GM19324 (cell line): Measurements from ENCODE around the gene DCLK3.

ENCODE experiments used
- ATAC-seq: cut with Tn5 transposase; IDR thresholded peaks from one replicate; pipeline ENCODE4 v1.9.1; 2021; ENCODE audit warnings: mild to moderate bottlenecking, moderate library complexity; ENCODE audit not compliant: unreplicated experiment, low FRiP score

DCLK3 gene, protein sequence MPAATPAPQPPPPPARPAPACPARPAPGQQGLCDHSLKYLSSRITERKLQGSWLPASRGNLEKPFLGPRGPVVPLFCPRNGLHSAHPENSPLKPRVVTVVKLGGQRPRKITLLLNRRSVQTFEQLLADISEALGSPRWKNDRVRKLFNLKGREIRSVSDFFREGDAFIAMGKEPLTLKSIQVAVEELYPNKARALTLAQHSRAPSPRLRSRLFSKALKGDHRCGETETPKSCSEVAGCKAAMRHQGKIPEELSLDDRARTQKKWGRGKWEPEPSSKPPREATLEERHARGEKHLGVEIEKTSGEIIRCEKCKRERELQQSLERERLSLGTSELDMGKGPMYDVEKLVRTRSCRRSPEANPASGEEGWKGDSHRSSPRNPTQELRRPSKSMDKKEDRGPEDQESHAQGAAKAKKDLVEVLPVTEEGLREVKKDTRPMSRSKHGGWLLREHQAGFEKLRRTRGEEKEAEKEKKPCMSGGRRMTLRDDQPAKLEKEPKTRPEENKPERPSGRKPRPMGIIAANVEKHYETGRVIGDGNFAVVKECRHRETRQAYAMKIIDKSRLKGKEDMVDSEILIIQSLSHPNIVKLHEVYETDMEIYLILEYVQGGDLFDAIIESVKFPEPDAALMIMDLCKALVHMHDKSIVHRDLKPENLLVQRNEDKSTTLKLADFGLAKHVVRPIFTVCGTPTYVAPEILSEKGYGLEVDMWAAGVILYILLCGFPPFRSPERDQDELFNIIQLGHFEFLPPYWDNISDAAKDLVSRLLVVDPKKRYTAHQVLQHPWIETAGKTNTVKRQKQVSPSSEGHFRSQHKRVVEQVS

DNA sequence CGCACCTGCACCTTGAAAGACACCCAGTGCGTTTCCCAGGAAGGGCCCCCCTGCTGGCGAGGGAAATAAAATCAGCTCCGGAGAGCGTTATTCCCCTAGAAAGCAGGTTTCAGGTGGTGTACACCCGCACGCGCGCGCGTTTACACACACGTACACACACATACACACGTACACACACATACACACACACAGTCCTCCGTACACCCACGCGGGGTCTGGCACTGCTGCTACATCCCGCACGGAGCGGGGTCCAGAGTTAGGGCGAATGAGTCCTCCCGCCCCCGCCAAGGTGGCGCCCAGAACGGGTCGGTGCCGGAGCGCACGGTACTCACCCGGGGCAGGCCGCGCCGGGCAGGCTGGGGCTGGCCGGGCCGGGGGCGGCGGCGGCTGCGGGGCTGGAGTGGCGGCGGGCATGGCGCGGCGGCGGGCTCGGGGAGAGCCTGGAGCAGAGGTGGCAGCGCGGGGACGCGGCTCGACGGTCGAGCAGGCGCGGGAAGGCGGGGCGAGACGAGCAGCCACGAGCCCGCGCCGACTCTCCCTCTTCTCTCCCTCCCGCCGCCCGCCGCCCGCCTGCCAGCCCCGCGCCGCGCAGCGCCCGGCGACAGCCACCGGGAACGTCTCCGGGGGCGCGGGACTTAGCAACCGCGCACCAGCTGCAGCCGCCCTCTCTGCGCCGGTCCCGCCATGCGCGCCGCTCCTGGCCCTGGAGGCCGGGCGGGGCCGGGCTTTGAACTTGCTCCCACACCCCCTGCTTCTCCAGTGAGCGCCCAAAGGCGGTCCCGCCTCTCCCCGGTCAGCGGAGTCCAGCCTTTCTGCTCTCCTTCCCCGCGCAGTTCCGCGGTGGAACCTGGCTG is at the start of gene DCLK3:
Gene DCLK3, minus strand, starts transcription at position 704 of the 854 bp plus-strand sequence. Its CDS starts 290 bp downstream, at position 414.
- no peak for ATAC-seq

DNA sequence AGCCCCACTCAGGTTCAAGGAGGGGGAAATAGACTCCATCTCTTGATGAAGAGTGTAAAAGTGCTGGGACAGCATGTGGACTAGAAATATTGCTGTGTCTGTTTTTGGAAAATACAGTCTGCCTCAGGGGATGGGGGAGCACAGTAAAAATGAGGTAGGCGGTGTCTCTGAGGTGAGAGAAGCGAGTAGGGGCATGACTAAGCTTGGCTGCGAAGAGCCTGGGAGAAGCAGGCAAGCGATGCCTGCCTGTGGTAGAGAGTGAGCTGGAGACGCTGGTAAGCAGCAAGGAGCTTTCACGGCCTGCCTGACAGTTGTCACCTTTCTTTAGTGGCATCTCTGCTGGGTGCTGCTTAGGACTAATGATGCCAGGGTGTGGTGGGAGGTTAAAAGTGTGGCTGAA is 49.0 kb upstream of the DCLK3 start:
- ATAC-seq: no peak

DNA sequence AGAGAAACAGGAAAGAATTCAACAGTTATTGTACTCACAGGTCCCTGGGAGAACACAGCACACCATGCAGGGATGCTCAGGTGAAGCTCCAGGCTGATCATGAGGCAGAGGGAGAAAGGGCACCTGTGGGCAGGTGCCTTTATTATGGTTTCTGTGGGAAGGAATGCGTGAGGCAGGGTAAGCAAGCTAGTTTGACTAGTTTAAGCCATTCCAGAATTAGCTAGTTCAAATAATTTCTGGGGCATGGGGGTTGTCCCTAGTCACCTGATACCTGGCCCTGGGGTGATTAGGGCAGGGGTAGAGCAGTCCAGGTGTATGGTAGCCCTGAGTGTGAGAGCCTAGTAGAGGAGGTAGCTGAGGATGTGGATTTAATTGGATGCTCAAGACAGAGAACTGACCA is 47.9 kb upstream of the DCLK3 start:
- no peak for ATAC-seq

DNA sequence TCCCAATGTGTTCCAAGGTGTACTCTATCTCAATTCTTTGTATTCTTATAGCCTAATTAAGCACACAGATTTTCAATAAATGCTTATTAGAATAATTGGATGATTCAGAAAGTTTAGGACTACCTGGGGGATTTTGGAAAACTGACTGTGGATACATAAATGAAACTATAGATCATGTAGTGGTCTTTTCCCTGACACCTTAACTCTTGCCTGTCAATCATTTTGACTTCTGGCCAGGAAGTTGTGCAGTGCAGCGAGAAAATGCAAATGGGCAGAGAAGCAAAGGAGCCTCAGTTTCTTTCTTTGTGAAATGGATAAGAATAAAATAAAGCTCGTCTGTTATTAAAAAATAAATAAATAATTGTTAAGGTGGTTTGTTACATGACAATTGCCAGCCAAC is 47.4 kb upstream of the DCLK3 start:
- ATAC-seq: no peak

DNA sequence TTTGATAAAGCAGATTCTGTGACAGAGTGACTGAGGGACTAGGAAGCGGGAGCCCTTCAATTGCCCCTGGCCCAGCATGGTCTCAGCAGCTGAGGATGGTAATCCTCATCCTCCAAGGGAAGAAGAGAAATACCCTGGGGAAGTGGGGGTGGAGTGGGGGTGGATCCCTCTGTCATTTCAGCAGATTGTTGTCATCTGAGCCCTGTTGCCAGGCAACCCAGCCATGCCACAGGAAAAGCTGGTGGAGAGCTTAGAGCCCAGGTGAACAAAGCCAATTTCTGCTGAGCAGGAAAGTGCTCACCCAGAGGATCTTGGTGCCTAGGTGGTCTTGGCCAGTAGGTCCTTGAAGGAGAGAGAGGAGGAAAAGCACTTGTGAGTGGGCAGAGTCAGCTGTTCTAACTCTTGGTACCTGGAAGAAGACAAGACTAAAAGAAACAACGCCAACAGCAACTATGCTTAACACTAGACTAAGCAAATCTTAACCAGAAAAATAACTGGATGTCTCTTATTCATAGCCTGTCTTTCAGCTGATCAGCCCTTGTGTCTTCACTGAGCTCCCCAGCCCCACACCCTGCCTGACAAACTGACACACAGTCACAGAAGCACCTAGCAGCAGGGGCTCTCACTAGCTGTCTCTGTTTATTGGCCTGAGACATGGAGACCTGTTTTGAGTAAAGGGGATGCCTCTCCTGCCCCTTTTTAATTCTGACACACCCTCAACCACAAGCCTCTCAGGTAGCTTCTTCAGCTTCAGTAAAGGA is 40.1 kb upstream of the DCLK3 start:
- no peak for ATAC-seq

DNA sequence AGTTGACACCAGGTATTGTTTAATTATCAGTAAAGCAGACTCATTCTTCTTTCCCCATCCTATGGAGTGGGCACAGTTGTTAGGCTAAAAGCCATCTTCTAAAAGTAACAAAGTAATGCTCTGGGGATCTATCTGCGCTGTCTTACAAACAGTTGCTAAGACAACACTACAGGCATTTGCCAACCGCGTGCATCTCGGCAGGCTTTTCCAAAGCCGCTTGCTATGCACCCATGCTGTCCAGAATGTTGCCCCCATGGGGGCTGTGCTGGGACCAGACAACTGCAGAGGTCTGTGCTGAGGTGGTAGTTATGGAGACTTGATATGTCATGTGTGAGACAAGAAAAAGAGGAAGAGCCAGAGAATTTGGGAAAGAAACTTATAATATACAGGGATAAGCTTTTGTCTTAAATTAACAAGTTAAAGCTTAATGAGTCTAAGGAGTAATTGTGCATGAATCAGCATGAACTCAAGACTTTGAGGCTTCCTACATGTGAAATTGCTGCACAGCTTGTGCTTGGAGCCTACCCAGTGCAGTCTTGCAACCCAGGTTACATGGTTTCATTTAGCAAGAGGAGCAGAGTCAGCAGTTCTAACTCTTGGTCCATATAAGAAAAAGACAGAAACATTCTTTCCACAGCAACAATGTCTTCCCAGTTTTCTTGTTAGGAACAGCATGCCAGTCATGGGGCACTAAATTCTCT is 38.9 kb upstream of the DCLK3 start:
- no peak for ATAC-seq

DNA sequence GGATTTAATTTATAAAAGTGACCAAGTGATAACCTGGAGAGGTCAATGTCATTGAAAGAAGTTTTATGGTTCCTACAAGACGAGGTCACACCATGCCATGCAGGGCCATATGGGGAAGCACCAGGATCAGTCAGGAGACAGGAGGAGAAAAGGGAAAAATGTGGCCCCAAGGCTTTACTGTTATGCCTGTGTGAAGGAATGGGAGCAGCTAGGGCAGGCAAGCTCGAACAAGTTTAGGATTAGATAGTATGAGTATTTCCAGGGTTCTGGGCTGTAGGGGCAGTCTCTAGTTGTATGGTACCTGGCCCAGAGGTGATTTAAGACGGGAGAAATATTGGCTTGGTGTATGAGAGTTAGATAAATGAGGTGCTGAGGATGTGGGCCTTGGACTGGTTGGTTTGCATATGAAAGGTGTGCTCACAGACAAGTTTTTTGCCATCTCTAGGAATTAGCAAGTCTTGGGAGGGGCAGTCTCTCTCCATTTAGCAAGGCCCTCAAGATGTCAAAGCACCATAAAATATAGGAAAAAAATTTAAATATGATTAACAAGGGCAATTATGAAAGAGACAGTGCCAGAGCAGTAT is 36.3 kb upstream of the DCLK3 start:
- ATAC-seq: no peak

DNA sequence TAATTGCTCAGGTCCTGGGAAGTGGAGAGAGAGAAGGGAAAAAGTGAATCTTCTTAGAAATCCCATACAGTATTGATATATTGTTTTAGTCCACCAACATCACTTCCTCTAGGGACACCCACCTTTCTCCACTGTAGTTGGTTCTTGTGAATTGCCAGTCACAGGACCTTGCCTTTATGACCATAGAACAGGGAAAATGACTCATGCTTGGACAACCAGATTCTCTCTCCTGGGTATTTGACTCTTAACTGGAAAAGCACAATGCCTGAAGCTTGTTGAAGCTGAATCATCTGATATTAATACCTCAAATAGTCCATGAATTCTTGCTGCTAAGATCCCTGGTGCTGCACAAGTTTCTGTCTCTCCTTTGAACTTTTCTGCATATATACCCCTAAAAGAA is 32.5 kb upstream of the DCLK3 start:
- ATAC-seq: no peak

DNA sequence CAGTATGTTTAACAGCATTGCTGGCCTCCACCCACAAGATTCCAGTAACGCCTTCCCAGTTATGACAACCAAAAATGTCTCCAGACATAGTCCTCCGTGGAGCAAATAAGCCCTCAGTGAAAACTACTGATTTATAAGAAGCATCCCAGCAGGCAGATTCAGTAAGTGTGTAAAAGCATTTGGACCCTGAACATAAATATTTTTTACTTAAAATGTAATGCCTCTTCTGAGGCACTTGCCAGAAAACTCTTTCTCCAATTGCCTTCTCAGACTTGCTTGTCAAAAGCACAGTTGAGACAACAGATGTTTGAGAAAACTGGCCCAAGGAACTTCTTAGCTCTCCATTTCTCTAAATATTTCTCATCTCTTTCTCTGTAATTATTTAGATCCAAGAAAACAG is 31.8 kb upstream of the DCLK3 start:
- ATAC-seq: no peak

DNA sequence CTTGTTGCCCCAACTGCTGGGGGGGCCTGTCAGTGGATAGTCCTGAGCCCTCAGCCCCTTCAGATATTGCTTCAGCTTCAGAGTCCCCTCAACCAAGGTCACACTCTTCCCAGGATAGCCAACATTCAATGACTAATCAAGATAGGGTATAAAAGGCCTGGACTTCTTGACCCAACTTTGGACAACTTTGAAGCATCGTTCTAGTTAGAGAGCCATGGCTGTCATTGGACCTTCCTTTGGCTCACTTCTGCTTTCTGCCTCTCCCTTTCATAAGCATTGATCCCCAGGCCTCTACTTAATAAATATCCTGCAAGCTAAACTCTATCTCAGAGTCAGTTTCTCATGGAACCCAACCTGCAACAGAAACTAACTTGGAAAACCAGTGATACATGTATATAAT is 31.3 kb upstream of the DCLK3 start:
- no peak for ATAC-seq

DNA sequence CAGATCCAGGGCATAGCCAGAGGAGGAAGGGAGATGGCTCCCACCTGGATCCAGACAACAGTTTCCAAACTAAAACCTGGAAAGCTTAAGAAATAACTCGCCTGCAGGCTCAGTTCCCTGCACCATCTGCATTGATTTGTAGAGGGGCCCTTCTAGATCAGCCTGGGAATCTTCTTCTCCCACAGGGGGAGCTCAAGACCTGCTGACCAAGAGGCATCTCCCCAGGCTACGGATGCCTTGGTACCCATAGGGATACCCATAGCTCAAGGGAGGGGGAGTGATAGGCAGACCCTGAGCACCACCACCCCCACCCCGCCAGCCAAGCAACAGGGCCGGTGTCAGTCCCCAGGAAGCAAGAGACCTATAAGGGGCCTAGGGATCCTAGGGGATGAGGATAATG is 28.0 kb upstream of the DCLK3 start:
- ATAC-seq: no peak

DNA sequence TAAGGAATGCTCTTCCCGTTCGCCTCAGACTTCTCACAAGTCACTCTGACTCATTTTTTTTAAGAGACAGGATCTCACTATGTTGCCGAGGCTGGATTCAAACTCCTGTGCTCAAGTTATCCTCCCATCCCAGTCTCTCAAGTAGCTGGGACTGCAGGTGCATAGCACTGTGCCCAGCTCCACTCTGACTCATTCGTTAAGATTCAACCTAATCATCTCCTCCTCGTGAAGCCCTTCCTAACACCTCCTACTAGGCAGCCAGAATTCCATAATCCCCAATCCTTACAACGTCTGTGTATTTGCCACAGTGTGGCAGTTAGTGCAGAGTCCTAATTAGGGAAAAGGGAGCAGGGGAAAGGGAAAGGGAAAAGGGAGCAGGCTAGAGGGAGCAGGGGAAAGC is 26.4 kb upstream of the DCLK3 start:
- ATAC-seq: no peak

DNA sequence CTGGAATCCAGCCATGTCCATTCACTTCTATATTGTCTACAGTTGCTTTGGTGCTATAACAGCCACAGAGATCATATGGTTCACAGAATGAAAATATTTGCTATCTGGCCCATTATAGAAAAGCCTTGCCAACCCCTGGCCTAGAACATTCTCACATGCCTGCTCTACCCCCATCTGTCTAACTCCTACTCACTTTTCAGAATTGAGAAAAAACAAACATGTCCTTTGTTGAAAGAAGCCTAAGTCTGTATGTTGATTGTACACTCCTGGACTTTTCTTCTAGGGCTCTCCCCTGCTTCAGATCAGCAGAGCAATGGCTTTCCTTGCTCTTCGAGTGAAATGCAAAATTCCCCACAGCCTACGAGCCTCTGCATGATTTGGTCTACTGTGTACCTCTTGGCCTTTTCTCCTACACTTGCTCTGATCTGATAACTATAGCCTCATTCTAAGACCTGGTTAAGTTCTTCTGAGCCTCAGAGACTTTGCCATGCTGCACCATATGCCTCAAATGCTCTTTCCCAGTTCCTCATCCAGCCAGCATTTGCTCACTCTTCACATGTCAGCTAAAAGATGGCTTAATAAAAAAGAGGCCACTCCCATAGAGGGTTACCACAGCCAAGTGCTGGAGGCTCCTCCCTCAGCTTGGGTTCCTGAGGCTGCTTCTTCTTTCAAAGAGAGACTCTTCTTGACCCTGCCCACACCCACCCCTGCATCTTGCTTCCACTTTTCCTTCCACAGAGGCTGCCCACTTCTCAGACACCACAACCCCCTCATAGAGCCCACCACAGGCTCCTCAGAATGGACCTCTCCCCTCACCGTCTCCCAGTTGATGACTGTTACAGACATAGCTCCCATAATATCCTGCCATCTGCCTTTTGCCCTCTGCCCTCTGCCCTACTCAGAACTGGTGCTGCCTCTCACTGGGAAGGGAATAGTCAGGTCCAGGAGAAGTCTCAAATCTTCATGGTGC is 22.9 kb upstream of the DCLK3 start:
- ATAC-seq: no peak

DNA sequence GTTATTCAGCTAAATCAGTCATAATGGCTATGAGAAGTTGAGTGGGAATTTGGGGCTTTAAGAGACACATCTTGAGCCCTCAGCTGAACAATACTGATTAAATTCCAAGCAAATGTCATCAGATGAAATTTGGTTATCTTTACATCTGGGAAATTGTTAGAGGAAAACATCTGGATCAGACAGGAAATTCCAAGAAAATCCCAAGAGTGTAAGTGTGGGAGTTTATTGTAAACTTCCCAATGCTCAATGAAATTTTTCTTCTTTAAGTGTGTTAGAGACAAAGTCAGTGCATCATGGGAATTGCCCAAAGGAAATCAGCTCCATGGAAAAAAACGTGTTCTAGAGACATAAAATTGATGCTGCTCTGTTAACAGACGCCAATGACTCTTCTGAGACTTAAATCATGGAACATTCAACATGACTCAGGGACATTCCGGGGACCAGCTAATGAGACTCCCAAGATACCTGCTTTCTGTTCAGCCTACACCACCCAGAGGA is 19.8 kb upstream of the DCLK3 start:
- no peak for ATAC-seq

DNA sequence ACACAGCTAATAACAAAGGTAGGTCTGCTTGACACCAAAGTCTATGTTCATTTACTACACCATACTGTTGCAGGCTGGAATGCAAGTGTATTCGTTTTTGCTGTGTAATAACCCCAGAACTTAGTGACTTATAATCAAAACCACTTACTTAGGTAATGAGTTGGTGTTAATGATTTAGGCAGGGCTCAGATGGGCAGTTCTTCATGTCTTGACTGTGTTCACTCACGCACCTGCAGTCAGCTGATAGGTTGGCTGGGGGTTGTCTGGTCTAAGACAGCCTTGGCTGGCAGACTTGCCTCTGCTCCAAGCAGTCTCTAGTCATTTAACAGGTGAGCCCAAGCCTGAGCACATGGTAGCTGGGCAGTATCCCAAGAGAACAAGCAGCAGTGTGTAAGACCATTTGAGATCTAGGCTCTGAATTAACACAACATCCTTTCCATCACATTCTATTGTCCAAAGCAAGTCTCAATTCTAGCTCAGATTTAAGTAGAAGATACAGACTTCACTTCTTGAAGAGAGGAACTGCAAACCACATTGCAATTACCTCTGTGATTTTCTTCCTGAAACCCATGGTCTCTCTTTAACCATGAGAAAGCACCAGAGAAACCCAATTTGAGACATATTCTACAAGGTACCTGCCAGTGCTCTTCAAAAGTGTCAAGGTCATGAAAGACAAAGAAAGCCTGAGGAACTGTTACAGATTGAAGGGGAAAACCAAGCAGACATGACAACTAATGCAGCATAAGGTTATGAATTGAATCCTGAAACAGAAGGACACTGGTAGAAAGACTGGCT is 13.3 kb upstream of the DCLK3 start:
- ATAC-seq: peak; percentile 86

DNA sequence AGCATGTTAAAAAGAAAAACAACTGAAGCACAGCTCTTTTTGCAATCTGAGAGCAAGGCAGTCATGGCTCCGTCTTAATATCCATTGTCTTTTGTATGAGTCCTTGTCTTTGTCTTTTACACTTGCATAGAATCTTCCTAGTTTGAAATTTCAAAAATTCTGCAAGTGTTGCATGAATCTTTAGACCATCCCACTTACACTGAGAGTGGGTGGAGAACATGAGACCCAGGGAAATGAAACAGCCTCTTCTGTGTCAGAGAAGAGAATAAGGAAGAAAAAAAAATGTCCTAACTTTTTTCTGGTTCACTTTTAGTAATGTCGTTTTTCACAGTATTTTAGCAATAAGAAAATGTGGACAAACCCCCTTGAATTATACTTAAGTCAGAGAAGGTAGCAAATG is 12.1 kb upstream of the DCLK3 start:
- no peak for ATAC-seq

DNA sequence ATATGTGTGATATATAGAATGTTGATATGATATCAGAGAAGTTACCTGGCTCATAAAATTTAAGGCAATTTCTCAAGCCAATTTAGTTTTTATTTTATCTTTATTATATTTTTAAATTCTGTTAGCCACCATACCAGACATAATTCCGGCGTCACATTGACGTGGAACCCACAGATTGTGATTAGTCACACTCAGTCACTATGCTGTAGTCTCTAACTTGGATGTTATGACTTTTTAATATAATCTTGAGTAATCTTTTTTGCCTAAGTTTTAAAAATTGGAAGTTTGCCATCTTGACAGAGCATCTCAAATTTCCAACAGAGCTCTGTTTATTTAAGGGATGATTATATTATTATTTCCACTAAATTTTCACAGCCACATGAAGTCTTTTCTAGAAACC is 9.7 kb upstream of the DCLK3 start:
- no peak for ATAC-seq
